Smooth muscle cell (in vitro differentiated cells): ENCODE data around the gene ZSCAN26. TPM values are rescaled to one million over a fixed set of nuclear protein-coding genes. Genes with fewer than 3 reads are reported as not detected.

Experiments used
- DNase-seq: peaks from one replicate; lab custom pipeline; 2025; ENCODE audit not compliant: unreplicated experiment; lab: John Stamatoyannopoulos, UW
- H2AFZ ChIP-seq: fragments of 200-600 bp; sonication (generic); 2 replicates; pipeline ENCODE4 v1.6.0; 2016; ENCODE audit warnings: antibody characterized with exemption, low read depth, mild to moderate bottlenecking
- H3F3A ChIP-seq: fragments of 200-600 bp; sonication (generic); 2 replicates; pipeline ENCODE4 v1.6.0; 2017; ENCODE audit warnings: antibody characterized with exemption, low read depth
- H3K27ac ChIP-seq: fragments of 200-600 bp; sonication (generic); 2 replicates; pipeline ENCODE4 v1.5.1; 2016; ENCODE audit warnings: low read depth, mild to moderate bottlenecking
- H3K27me3 ChIP-seq: fragments of 200-600 bp; sonication (generic); 2 replicates; pipeline ENCODE4 v1.6.1; 2016; ENCODE audit warnings: low read depth, mild to moderate bottlenecking
- H3K36me3 ChIP-seq: fragments of 200-600 bp; sonication (generic); 2 replicates; pipeline ENCODE4 v1.5.1; 2016; ENCODE audit warnings: low read depth
- H3K4me1 ChIP-seq: fragments of 200-600 bp; sonication (generic); 2 replicates; pipeline ENCODE4 v1.5.1; 2016; ENCODE audit warnings: low read depth
- H3K4me2 ChIP-seq: fragments of 200-600 bp; sonication (generic); 2 replicates; pipeline ENCODE4 v1.6.0; 2016; ENCODE audit warnings: mild to moderate bottlenecking
- H3K4me3 ChIP-seq: fragments of 200-600 bp; sonication (generic); 2 replicates; pipeline ENCODE4 v1.5.1; 2016; ENCODE audit warnings: mild to moderate bottlenecking
- H3K79me2 ChIP-seq: fragments of 200-600 bp; sonication (generic); 2 replicates; pipeline ENCODE4 v1.6.0; 2016; ENCODE audit warnings: low read depth, mild to moderate bottlenecking
- H3K9ac ChIP-seq: fragments of 200-600 bp; sonication (generic); 2 replicates; pipeline ENCODE4 v1.6.0; 2016; ENCODE audit warnings: low read depth
- H3K9me3 ChIP-seq: fragments of 200-600 bp; sonication (generic); replicated peaks from 2 replicates; pipeline ENCODE4 v1.5.1; 2016; ENCODE audit warnings: low read depth
- H4K20me1 ChIP-seq: fragments of 200-600 bp; sonication (generic); 2 replicates; pipeline ENCODE4 v1.6.0; 2016; ENCODE audit warnings: low read depth
- CTCF ChIP-seq: fragments of 200-600 bp; sonication (generic); IDR thresholded peaks from 2 replicates; pipeline ENCODE4 v1.5.1; 2017; ENCODE audit warnings: borderline replicate concordance, mild to moderate bottlenecking, antibody characterized with exemption; ENCODE audit not compliant: insufficient read depth, poor library complexity, severe bottlenecking
- WGBS: methylation state at CpG from one replicate; pipeline ENCODE4 v1.1.7; 2016; ENCODE audit warnings: low lambda C conversion rate; 5-methylcytosine and 5-hydroxymethylcytosine counted together
- polyA plus RNA-seq: library from polyadenylated mRNA; unstranded; fragments of >200 nt; fragmentation: Nextera tagmentation; extraction: Ambion mirVana; gene quantifications from 2 replicates; pipeline ENCODE4 v1.2.1, GENCODE V29; 2016
- total RNA-seq: library from RNA; depleted of rRNA; stranded (reverse); fragments of >200 nt; gene quantifications from 2 replicates; pipeline ENCODE4 v1.2.3, GENCODE V29; 2014

ZSCAN26 gene
- total and polyA plus RNA-seq, 2 experiments from 2014 or later: 10.7 to 16.1 TPM

- WGBS: 29% methylated on average over 4 of the region's 4 CpGs
- Histone ChIP-seq H3K36me3 (no peaks in the 10 kb centered on the region), H3F3A (peaks cover 9% of the 10 kb centered on the region), H3K9me3 (no peaks in the 10 kb centered on the region), H3K9ac (no peak overlapping the region), H3K4me1 (peaks cover 20% of the 10 kb centered on the region), H4K20me1 (no peaks in the 10 kb centered on the region), H2AFZ (peak overlapping the region; percentile 24), H3K27ac (no peak overlapping the region), H3K4me3 (no peak overlapping the region), H3K79me2 (peaks cover 25% of the 10 kb centered on the region), H3K27me3 (no peaks in the 10 kb centered on the region), H3K4me2 (no peak overlapping the region)
- no peak for TF ChIP-seq CTCF
- DNase-seq: no peak
Measured at GRCh38 chr6:28264834-28265401, 2.0 kb upstream of the ZSCAN26 start.

- H3K4me3 ChIP-seq: peak overlapping the region; percentile 93
- WGBS: 22% methylated on average over 5 of the region's 5 CpGs
- TF ChIP-seq CTCF: no peak
- no peak for DNase-seq
- H3K79me2 ChIP-seq: peaks cover 25% of the 10 kb centered on the region
- peak overlapping the region; percentile 100 for H2AFZ ChIP-seq
- no peaks in the 10 kb centered on the region for H3K9me3 ChIP-seq
- peak overlapping the region; percentile 80 for H3K9ac ChIP-seq
- no peaks in the 10 kb centered on the region for H4K20me1 ChIP-seq
- peaks cover 9% of the 10 kb centered on the region for H3F3A ChIP-seq
- H3K36me3 ChIP-seq: no peaks in the 10 kb centered on the region
- peak overlapping the region; percentile 88 for H3K4me2 ChIP-seq
- H3K27ac ChIP-seq: peak overlapping the region; percentile 40
- H3K4me1 ChIP-seq: peaks cover 20% of the 10 kb centered on the region
- H3K27me3 ChIP-seq: no peaks in the 10 kb centered on the region
Measured at GRCh38 chr6:28266563-28266961, 381 bp upstream of the ZSCAN26 start.

GRCh38 chr6:28267695-28268059, 734 bp downstream of the ZSCAN26 start:
- H3K36me3 ChIP-seq: peaks cover 4% of the 10 kb centered on the region
- no peak for TF ChIP-seq CTCF
- H4K20me1 ChIP-seq: no peaks in the 10 kb centered on the region
- no peaks in the 10 kb centered on the region for H3K27me3 ChIP-seq
- 11% methylated on average over 1 of the region's 1 CpG for WGBS
- peak overlapping the region; percentile 100 for H2AFZ ChIP-seq
- H3K4me1 ChIP-seq: peaks cover 20% of the 10 kb centered on the region
- peak overlapping the region; percentile 93 for H3K4me3 ChIP-seq
- peak overlapping the region; percentile 40 for H3K27ac ChIP-seq
- peaks cover 25% of the 10 kb centered on the region for H3K79me2 ChIP-seq
- H3K9ac ChIP-seq: peak overlapping the region; percentile 80
- DNase-seq: no peak
- peaks cover 9% of the 10 kb centered on the region for H3F3A ChIP-seq
- peak overlapping the region; percentile 88 for H3K4me2 ChIP-seq
- H3K9me3 ChIP-seq: no peaks in the 10 kb centered on the region

GRCh38 chr6:28269492-28269891, 2.5 kb downstream of the ZSCAN26 start:
- peaks cover 25% of the 10 kb centered on the region for H3K79me2 ChIP-seq
- no peak overlapping the region for H3K9ac ChIP-seq
- H3K27me3 ChIP-seq: no peaks in the 10 kb centered on the region
- H3F3A ChIP-seq: peaks cover 9% of the 10 kb centered on the region
- H3K4me3 ChIP-seq: no peak overlapping the region
- H2AFZ ChIP-seq: no peak overlapping the region
- no peak for TF ChIP-seq CTCF
- H3K36me3 ChIP-seq: peaks cover 8% of the 10 kb centered on the region
- peak overlapping the region; percentile 80 for H3K27ac ChIP-seq
- peak overlapping the region; percentile 44 for H3K4me2 ChIP-seq
- no peak for DNase-seq
- no peaks in the 10 kb centered on the region for H3K9me3 ChIP-seq
- H3K4me1 ChIP-seq: peaks cover 20% of the 10 kb centered on the region
- H4K20me1 ChIP-seq: no peaks in the 10 kb centered on the region
